ENCODE data around the gene TSPYL4. TPM values are rescaled to one million over a fixed set of nuclear protein-coding genes. Genes with fewer than 3 reads are reported as not detected.

TSPYL4 gene
- total RNA-seq, 1 experiment from 2014 or later = 15.3 TPM

DNA sequence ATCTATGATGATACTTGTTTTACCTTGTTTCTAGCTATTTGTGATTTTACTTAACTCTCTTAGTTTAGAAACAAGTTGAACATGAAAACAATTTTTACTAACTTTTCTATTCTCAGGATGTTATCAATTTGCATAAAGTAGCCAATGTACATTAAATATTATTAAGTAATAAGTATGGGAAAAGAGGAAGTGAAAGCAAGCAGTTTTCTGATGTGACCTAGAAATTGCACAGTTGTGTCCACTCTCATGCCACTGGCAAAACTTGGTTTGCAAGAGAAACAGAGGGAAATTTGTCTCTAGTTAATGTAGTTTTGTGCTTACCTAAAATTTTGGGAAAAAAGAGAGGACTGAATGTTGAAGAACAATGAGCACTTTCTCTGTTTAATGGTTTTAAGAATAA, 45.1 kb upstream of the TSPYL4 start:
- TF ChIP-seq, protein P1, sequence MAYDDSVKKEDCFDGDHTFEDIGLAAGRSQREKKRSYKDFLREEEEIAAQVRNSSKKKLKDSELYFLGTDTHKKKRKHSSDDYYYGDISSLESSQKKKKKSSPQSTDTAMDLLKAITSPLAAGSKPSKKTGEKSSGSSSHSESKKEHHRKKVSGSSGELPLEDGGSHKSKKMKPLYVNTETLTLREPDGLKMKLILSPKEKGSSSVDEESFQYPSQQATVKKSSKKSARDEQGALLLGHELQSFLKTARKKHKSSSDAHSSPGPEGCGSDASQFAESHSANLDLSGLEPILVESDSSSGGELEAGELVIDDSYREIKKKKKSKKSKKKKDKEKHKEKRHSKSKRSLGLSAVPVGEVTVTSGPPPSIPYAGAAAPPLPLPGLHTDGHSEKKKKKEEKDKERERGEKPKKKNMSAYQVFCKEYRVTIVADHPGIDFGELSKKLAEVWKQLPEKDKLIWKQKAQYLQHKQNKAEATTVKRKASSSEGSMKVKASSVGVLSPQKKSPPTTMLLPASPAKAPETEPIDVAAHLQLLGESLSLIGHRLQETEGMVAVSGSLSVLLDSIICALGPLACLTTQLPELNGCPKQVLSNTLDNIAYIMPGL (CRISPR knock-in tag; IDR thresholded peaks at IDR 0.05) = no peak
- no peak for TF ChIP-seq NR1H2 (CRISPR knock-in tag; IDR thresholded peaks at IDR 0.05)
- TF ChIP-seq, protein P2, sequence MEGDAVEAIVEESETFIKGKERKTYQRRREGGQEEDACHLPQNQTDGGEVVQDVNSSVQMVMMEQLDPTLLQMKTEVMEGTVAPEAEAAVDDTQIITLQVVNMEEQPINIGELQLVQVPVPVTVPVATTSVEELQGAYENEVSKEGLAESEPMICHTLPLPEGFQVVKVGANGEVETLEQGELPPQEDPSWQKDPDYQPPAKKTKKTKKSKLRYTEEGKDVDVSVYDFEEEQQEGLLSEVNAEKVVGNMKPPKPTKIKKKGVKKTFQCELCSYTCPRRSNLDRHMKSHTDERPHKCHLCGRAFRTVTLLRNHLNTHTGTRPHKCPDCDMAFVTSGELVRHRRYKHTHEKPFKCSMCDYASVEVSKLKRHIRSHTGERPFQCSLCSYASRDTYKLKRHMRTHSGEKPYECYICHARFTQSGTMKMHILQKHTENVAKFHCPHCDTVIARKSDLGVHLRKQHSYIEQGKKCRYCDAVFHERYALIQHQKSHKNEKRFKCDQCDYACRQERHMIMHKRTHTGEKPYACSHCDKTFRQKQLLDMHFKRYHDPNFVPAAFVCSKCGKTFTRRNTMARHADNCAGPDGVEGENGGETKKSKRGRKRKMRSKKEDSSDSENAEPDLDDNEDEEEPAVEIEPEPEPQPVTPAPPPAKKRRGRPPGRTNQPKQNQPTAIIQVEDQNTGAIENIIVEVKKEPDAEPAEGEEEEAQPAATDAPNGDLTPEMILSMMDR (IDR thresholded peaks at IDR 0.05) = no peak
- TF ChIP-seq, protein P3, sequence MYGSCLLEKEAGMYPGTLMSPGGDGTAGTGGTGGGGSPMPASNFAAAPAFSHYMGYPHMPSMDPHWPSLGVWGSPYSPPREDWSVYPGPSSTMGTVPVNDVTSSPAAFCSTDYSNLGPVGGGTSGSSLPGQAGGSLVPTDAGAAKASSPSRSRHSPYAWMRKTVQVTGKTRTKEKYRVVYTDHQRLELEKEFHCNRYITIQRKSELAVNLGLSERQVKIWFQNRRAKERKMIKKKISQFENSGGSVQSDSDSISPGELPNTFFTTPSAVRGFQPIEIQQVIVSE (CRISPR knock-in tag; IDR thresholded peaks at IDR 0.05; ENCODE audit: borderline replicate concordance) = no peak
- no peak for TF ChIP-seq OVOL2 (CRISPR knock-in tag; IDR thresholded peaks at IDR 0.05; ENCODE audit: borderline replicate concordance)
- no peak for TF ChIP-seq PRRX2 (CRISPR knock-in tag; IDR thresholded peaks at IDR 0.05)
- no peak for TF ChIP-seq FOXJ3 (CRISPR knock-in tag; IDR thresholded peaks at IDR 0.05; ENCODE audit: borderline replicate concordance)
- TF ChIP-seq, protein P4, sequence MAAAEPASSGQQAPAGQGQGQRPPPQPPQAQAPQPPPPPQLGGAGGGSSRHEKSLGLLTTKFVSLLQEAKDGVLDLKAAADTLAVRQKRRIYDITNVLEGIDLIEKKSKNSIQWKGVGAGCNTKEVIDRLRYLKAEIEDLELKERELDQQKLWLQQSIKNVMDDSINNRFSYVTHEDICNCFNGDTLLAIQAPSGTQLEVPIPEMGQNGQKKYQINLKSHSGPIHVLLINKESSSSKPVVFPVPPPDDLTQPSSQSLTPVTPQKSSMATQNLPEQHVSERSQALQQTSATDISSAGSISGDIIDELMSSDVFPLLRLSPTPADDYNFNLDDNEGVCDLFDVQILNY (CRISPR knock-in tag; IDR thresholded peaks at IDR 0.05) = no peak
- TF ChIP-seq, protein P5, sequence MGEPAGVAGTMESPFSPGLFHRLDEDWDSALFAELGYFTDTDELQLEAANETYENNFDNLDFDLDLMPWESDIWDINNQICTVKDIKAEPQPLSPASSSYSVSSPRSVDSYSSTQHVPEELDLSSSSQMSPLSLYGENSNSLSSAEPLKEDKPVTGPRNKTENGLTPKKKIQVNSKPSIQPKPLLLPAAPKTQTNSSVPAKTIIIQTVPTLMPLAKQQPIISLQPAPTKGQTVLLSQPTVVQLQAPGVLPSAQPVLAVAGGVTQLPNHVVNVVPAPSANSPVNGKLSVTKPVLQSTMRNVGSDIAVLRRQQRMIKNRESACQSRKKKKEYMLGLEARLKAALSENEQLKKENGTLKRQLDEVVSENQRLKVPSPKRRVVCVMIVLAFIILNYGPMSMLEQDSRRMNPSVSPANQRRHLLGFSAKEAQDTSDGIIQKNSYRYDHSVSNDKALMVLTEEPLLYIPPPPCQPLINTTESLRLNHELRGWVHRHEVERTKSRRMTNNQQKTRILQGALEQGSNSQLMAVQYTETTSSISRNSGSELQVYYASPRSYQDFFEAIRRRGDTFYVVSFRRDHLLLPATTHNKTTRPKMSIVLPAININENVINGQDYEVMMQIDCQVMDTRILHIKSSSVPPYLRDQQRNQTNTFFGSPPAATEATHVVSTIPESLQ (CRISPR knock-in tag; IDR thresholded peaks at IDR 0.05) = no peak
- TF ChIP-seq SMAD4 (CRISPR knock-in tag; IDR thresholded peaks at IDR 0.05) = no peak
- TF ChIP-seq RELA (CRISPR knock-in tag; IDR thresholded peaks at IDR 0.05; ENCODE audit: borderline replicate concordance) = no peak
- no peak for TF ChIP-seq ZBTB21 (CRISPR knock-in tag; IDR thresholded peaks at IDR 0.05; ENCODE audit: borderline replicate concordance)
- TF ChIP-seq, protein P6, sequence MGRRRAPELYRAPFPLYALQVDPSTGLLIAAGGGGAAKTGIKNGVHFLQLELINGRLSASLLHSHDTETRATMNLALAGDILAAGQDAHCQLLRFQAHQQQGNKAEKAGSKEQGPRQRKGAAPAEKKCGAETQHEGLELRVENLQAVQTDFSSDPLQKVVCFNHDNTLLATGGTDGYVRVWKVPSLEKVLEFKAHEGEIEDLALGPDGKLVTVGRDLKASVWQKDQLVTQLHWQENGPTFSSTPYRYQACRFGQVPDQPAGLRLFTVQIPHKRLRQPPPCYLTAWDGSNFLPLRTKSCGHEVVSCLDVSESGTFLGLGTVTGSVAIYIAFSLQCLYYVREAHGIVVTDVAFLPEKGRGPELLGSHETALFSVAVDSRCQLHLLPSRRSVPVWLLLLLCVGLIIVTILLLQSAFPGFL (CRISPR knock-in tag; IDR thresholded peaks at IDR 0.05; ENCODE audit: borderline replicate concordance) = no peak
- TF ChIP-seq, protein P7, sequence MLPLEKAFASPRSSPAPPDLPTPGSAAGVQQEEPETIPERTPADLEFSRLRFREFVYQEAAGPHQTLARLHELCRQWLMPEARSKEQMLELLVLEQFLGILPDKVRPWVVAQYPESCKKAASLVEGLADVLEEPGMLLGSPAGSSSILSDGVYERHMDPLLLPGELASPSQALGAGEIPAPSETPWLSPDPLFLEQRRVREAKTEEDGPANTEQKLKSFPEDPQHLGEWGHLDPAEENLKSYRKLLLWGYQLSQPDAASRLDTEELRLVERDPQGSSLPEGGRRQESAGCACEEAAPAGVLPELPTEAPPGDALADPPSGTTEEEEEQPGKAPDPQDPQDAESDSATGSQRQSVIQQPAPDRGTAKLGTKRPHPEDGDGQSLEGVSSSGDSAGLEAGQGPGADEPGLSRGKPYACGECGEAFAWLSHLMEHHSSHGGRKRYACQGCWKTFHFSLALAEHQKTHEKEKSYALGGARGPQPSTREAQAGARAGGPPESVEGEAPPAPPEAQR (CRISPR knock-in tag; IDR thresholded peaks at IDR 0.05) = no peak
- no peak for TF ChIP-seq SP1 (CRISPR knock-in tag; conservative IDR thresholded peaks at IDR 0.05)
- TF ChIP-seq MYBL2 (CRISPR knock-in tag; IDR thresholded peaks at IDR 0.05) = no peak
- TF ChIP-seq NFYB (CRISPR knock-in tag; conservative IDR thresholded peaks at IDR 0.05; ENCODE audit: low read depth) = no peak
- TF ChIP-seq TEAD1 (CRISPR knock-in tag; IDR thresholded peaks at IDR 0.05) = no peak
- no peak for TF ChIP-seq GRHL2 (CRISPR knock-in tag; IDR thresholded peaks at IDR 0.05; ENCODE audit: insufficient replicate concordance, severe bottlenecking)
- TF ChIP-seq, protein P8, sequence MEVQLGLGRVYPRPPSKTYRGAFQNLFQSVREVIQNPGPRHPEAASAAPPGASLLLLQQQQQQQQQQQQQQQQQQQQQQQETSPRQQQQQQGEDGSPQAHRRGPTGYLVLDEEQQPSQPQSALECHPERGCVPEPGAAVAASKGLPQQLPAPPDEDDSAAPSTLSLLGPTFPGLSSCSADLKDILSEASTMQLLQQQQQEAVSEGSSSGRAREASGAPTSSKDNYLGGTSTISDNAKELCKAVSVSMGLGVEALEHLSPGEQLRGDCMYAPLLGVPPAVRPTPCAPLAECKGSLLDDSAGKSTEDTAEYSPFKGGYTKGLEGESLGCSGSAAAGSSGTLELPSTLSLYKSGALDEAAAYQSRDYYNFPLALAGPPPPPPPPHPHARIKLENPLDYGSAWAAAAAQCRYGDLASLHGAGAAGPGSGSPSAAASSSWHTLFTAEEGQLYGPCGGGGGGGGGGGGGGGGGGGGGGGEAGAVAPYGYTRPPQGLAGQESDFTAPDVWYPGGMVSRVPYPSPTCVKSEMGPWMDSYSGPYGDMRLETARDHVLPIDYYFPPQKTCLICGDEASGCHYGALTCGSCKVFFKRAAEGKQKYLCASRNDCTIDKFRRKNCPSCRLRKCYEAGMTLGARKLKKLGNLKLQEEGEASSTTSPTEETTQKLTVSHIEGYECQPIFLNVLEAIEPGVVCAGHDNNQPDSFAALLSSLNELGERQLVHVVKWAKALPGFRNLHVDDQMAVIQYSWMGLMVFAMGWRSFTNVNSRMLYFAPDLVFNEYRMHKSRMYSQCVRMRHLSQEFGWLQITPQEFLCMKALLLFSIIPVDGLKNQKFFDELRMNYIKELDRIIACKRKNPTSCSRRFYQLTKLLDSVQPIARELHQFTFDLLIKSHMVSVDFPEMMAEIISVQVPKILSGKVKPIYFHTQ (CRISPR knock-in tag; IDR thresholded peaks at IDR 0.05) = no peak
- ATAC-seq (no peak), DNase-seq (ENCODE audit: low spot score) (no peak)
- H3K27ac Mint-ChIP-seq = no peak overlapping the region
- ChIA-PET CTCF (no interaction called here), POLR2A (no interaction called here)
- H3K36me3 Mint-ChIP-seq = peaks cover 11% of the 10 kb centered on the region
- peaks cover 22% of the 10 kb centered on the region for H3K9me3 Mint-ChIP-seq
- no peaks in the 10 kb centered on the region for H3K4me1 Mint-ChIP-seq
- no peaks in the 10 kb centered on the region for H3K27me3 Mint-ChIP-seq (ENCODE audit: low read depth)
- no peak overlapping the region for H3K4me3 Mint-ChIP-seq
